B cell (primary cell): ENCODE data around the gene ATXN7. TPM values are rescaled to one million over a fixed set of nuclear protein-coding genes. Genes with fewer than 3 reads are reported as not detected.

ENCODE experiments used
- ATAC-seq: fragments of 200-7000 bp; cut with Tn5 transposase; one replicate; pipeline ENCODE4 v1.10.0; 2021; ENCODE audit warnings: low read depth, mild to moderate bottlenecking, moderate number of reproducible peaks, moderate library complexity
- CTCF ChIA-PET: fragments of 350-600 bp; sonication (Branson Sonifier 250); formaldehyde crosslinking; loops from one replicate; lab custom pipeline; 2021; ENCODE audit warnings: antibody characterized with exemption, inconsistent platforms; lab: Charles Lee
- POLR2A ChIA-PET: fragments of 350-600 bp; sonication (Branson Sonifier 250); formaldehyde crosslinking; loops from one replicate; lab custom pipeline; 2021; ENCODE audit warnings: antibody characterized with exemption; lab: Charles Lee
- DNase-seq: peaks from one replicate; pipeline ENCODE4 v3.0.0; 2013
- H2AFZ ChIP-seq: 2 replicates; pipeline ENCODE4 v1.6.1; 2012; ENCODE audit warnings: mild to moderate bottlenecking, low read depth, low read length; ENCODE audit not compliant: insufficient read depth, poor library complexity, severe bottlenecking
- H3K27ac ChIP-seq, 2 donors: 1 replicate in 1 of 2; 2 replicates in 1 of 2; pipeline ENCODE4 v1.5.1; 2012 to 2013; ENCODE audit warnings: low read length in 2 of 2, mild to moderate bottlenecking in 2 of 2, moderate library complexity in 1 of 2
- H3K27me3 ChIP-seq, 4 experiments: fragments of 200-600 bp in 1 of 4; sonication (generic) in 1 of 4; replicated peaks in 1 of 4; 1 replicate in 2 of 4; 2 replicates in 2 of 4; pipeline versions ENCODE4 v1.6.1 to v1.7.0; 2013 to 2016; ENCODE audit warnings: low read length in 3 of 4, mild to moderate bottlenecking in 2 of 4, mixed read lengths in 1 of 4, moderate library complexity in 1 of 4; ENCODE audit not compliant: insufficient read depth in 4 of 4, control insufficient read depth in 3 of 4; ENCODE audit errors: control extremely low read depth in 1 of 4
- H3K36me3 ChIP-seq, 2 experiments: replicated peaks in 1 of 2; 1 replicate in 1 of 2; 2 replicates in 1 of 2; pipeline versions ENCODE4 v1.6.1 to v1.7.1; 2013; ENCODE audit warnings: low read length in 1 of 2; ENCODE audit not compliant: insufficient read depth in 2 of 2, control insufficient read depth in 1 of 2; ENCODE audit errors: control extremely low read depth in 1 of 2, extremely low read depth in 1 of 2
- H3K4me1 ChIP-seq, 2 donors: fragments of 200-600 bp in 1 of 2; sonication (generic) in 1 of 2; 1 replicate in 1 of 2; 2 replicates in 1 of 2; pipeline versions ENCODE4 v1.5.1 to v1.6.1; 2013 to 2017; ENCODE audit warnings: low read length in 2 of 2; ENCODE audit not compliant: control insufficient read depth in 2 of 2, insufficient read depth in 2 of 2
- H3K4me2 ChIP-seq: replicated peaks from 2 replicates; pipeline ENCODE3; 2012; ENCODE audit warnings: mild to moderate bottlenecking, low read depth, low read length; ENCODE audit not compliant: poor library complexity, severe bottlenecking
- H3K4me3 ChIP-seq, 5 experiments: fragments of 200-600 bp in 1 of 5; sonication (generic) in 1 of 5; 1 replicate in 3 of 5; 2 replicates in 2 of 5; pipeline versions ENCODE4 v1.5.1 to v1.7.0; 2011 to 2016; ENCODE audit warnings: low read length in 4 of 5, mild to moderate bottlenecking in 4 of 5, low read depth in 2 of 5, control low read depth in 1 of 5, moderate library complexity in 1 of 5; ENCODE audit not compliant: insufficient read depth in 1 of 5; ENCODE audit errors: control extremely low read depth in 1 of 5, extremely low read depth in 1 of 5
- H3K79me2 ChIP-seq: fragments of 200-600 bp; sonication (generic); one replicate; pipeline ENCODE4 v1.6.0; 2016; ENCODE audit warnings: low read length; ENCODE audit not compliant: control insufficient read depth, insufficient read depth
- H3K9ac ChIP-seq: fragments of 200-600 bp; sonication (generic); 2 replicates; pipeline ENCODE4 v1.6.1; 2017; ENCODE audit warnings: mild to moderate bottlenecking, low read length, moderate library complexity
- H3K9me3 ChIP-seq, 3 donors: one replicate each; pipeline versions ENCODE4 v1.6.1 to v1.7.1; 2013; ENCODE audit warnings: low read length in 2 of 3; ENCODE audit not compliant: control insufficient read depth in 2 of 3, insufficient read depth in 1 of 3; ENCODE audit errors: control extremely low read depth in 1 of 3
- H4K20me1 ChIP-seq: 2 replicates; pipeline ENCODE4 v1.6.0; 2012; ENCODE audit warnings: mild to moderate bottlenecking, low read length; ENCODE audit not compliant: insufficient read depth, control insufficient read depth, poor library complexity, severe bottlenecking
- H3K27ac Mint-ChIP-seq: one replicate; pipeline ENCODE4 v1.8.0; 2021; ENCODE audit warnings: mixed read lengths
- H3K27me3 Mint-ChIP-seq: one replicate; pipeline ENCODE4 v1.8.0; 2021; ENCODE audit warnings: mixed read lengths
- H3K4me1 Mint-ChIP-seq: one replicate; pipeline ENCODE4 v1.8.0; 2021; ENCODE audit warnings: mixed read lengths
- H3K4me3 Mint-ChIP-seq: one replicate; pipeline ENCODE4 v1.8.0; 2021; ENCODE audit warnings: mixed read lengths
- H3K9me3 Mint-ChIP-seq: one replicate; pipeline ENCODE4 v1.8.0; 2022; ENCODE audit warnings: mixed read lengths; ENCODE audit not compliant: insufficient read depth
- EZH2 ChIP-seq: IDR thresholded peaks from 2 replicates; pipeline ENCODE4 v1.6.1; 2012; ENCODE audit warnings: borderline replicate concordance, low read depth, mild to moderate bottlenecking, moderate library complexity, low read length; ENCODE audit not compliant: insufficient read depth, poor library complexity, severe bottlenecking
- whole genome bisulfite sequencing: methylation state at CpG from one replicate; pipeline ENCODE4 v1.1.5; 2013; ENCODE audit warnings: missing lambda C conversion rate; ENCODE audit not compliant: insufficient coverage; 5-methylcytosine and 5-hydroxymethylcytosine counted together
- intact Hi-C: fragments of 100-400 bp; cut with micrococcal nuclease; formaldehyde crosslinking; loops from one replicate; pipeline ENCODE4 v1.10.0; 2022
- polyA plus RNA-seq: library from polyadenylated mRNA; depleted of rRNA; stranded (reverse); fragments of >200 nt; gene quantifications from 2 replicates; pipeline ENCODE4 v1.2.3, GENCODE V29; 2012
- total RNA-seq, 2 donors: library from RNA; stranded (reverse); fragments of 120-200 nt in 1 of 2; gene quantifications; 1 replicate in 1 of 2; 2 replicates in 1 of 2; pipeline versions ENCODE4 v1.2.3 to v1.2.4, GENCODE V29; 2013 to 2022
- TF ChIP-seq, protein P1 (sequence below): fragments of 200-600 bp; IDR thresholded peaks from one replicate; pipeline ENCODE4 v1.8.0; 2022; ENCODE audit warnings: antibody characterized with exemption, mild to moderate bottlenecking

ATXN7 gene
- total and polyA plus RNA-seq, 2 donors (not counting 1 experiment from before 2014, with no cell fraction given) = 18.1 to 74.3 TPM

GRCh38 chr3:63932509-63933212 lies 69.0 kb downstream of the ATXN7 start:
- Histone ChIP-seq H3K4me2 (peak overlapping the region; percentile 57), H4K20me1 (peaks cover 15% of the 10 kb centered on the region), H3K79me2 (peaks cover 85% of the 10 kb centered on the region), H2AFZ (no peak overlapping the region), H3K36me3 (no peaks in the 10 kb centered on the region), H3K9me3 (no peaks in the 10 kb centered on the region), H3K4me1 (peaks cover 43 to 46% of the 10 kb centered on the region in 2 donors), H3K9ac (peak overlapping the region; percentile 8), H3K27me3 (no peaks in the 10 kb centered on the region), H3K27ac (peak overlapping the region; percentile 37 to 51), H3K4me3 (peak overlapping the region in 1 of 5 experiments; percentile 13)
- WGBS = 100% methylated on average over 1 of the region's 3 CpGs
- intact Hi-C loops = no loop called here
- CTCF ChIA-PET = interaction anchor here (0.9 to 1.0 kb wide), 2 partner anchors 15 to 17 kb away, joined by 3 read pairs; no protein-coding TSS in a partner anchor
- ATAC-seq = no peak
- Mint-ChIP-seq H3K4me1 (peaks cover 70% of the 10 kb centered on the region), H3K9me3 (no peaks in the 10 kb centered on the region), H3K27ac (peak overlapping the region; percentile 92), H3K27me3 (no peaks in the 10 kb centered on the region), H3K4me3 (peak overlapping the region; percentile 79)
- no peak for TF ChIP-seq EZH2
- TF ChIP-seq, protein P1, sequence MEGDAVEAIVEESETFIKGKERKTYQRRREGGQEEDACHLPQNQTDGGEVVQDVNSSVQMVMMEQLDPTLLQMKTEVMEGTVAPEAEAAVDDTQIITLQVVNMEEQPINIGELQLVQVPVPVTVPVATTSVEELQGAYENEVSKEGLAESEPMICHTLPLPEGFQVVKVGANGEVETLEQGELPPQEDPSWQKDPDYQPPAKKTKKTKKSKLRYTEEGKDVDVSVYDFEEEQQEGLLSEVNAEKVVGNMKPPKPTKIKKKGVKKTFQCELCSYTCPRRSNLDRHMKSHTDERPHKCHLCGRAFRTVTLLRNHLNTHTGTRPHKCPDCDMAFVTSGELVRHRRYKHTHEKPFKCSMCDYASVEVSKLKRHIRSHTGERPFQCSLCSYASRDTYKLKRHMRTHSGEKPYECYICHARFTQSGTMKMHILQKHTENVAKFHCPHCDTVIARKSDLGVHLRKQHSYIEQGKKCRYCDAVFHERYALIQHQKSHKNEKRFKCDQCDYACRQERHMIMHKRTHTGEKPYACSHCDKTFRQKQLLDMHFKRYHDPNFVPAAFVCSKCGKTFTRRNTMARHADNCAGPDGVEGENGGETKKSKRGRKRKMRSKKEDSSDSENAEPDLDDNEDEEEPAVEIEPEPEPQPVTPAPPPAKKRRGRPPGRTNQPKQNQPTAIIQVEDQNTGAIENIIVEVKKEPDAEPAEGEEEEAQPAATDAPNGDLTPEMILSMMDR = no peak
- no peak for DNase-seq
- POLR2A ChIA-PET = no interaction called here

DNA sequence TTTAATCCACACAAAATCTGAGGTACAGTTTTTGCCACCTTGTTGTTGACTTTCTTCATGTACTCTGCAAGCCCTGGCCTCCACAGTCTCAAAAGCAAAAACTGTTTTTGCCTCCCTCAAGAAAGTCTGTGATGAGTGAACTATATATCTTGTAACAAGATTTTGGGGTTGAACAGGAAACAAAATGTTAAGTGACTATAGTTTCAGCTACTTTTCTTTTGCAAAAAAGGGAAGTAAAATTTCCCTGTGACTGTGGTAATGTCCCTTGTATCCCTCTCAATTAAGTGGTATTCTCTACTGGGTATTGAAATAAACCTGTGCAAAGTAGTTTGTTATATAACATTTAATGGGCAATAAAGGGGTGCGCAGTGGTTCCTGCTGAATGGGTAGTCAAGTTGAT lies 69.8 kb downstream of the ATXN7 start:
- H3K27me3 Mint-ChIP-seq = no peaks in the 10 kb centered on the region
- H3K4me1 Mint-ChIP-seq = peaks cover 70% of the 10 kb centered on the region
- intact Hi-C loops = no loop called here
- no peak overlapping the region for H2AFZ ChIP-seq
- peak overlapping the region; percentile 57 for H3K4me2 ChIP-seq
- H3K4me1 ChIP-seq = peaks cover 45 to 46% of the 10 kb centered on the region in 2 donors
- DNase-seq (peak; percentile 58), ATAC-seq (peak; percentile 68)
- H3K27ac Mint-ChIP-seq = peak overlapping the region; percentile 92
- peak overlapping the region in 1 of 5 experiments; percentile 17 for H3K4me3 ChIP-seq
- H3K79me2 ChIP-seq = peaks cover 91% of the 10 kb centered on the region
- ChIA-PET POLR2A (interaction anchor here (0.6 kb wide), 1 partner anchor 23 kb away, joined by 8 read pairs; no protein-coding TSS in a partner anchor), CTCF (interaction anchor here (0.9 to 1.3 kb wide), 3 partner anchors 16 to 30 kb away, joined by 3 to 5 read pairs (median 3); no protein-coding TSS in a partner anchor)
- peak overlapping the region; percentile 79 for H3K4me3 Mint-ChIP-seq
- peak overlapping the region; percentile 37 to 51 for H3K27ac ChIP-seq
- H3K9ac ChIP-seq = peak overlapping the region; percentile 8
- H3K27me3 ChIP-seq = no peaks in the 10 kb centered on the region
- no peaks in the 10 kb centered on the region for H3K36me3 ChIP-seq
- H3K9me3 ChIP-seq = no peaks in the 10 kb centered on the region
- WGBS = 83% methylated on average over 1 of the region's 1 CpG
- no peaks in the 10 kb centered on the region for H3K9me3 Mint-ChIP-seq
- peaks cover 22% of the 10 kb centered on the region for H4K20me1 ChIP-seq
- TF ChIP-seq, protein P1 = no peak
- no peak for TF ChIP-seq EZH2
